GM18873 (cell line): ENCODE data around the gene KCNN3.

ENCODE experiments used
- ATAC-seq: cut with Tn5 transposase; IDR thresholded peaks from one replicate; pipeline ENCODE4 v1.9.1; 2021; ENCODE audit warnings: mild to moderate bottlenecking, moderate library complexity, moderate number of reproducible peaks; ENCODE audit not compliant: unreplicated experiment, low FRiP score

KCNN3 gene

DNA sequence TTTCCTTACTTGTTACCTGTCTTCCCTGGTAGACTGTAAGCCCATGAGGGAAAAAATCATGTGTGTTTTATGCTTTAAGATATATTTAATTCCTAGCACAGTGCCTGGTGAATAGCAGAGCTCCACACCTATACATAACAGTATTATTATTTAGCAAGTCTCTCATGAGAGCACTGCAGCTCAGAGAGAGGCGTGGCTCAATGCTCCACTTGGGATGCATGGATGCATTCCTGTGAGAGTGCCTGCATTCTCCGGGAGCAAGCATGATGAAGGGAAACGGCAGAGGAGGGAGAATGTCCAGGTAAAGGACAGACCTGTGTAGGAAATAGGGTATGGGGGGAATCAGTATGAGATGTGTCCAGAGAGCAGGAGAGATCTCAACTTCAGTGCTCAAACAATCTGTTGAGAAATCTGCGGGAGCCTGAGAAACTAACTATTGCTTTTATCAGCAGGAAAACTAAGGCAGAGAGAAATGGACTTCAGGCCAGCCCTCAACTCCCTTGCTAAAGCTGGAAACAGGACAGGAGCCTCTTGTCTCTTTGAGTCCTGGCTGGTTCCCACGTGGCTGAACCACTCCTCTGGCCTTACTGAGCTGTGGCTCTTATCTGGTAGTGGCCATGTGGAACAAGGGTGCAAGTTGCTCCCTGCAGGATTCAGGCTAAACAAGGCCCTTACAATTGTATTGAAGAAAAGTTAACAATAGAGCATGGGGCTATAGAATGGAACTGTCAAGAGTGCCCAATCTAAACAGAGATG lies 113.1 kb downstream of the KCNN3 start:
- ATAC-seq = no peak

DNA sequence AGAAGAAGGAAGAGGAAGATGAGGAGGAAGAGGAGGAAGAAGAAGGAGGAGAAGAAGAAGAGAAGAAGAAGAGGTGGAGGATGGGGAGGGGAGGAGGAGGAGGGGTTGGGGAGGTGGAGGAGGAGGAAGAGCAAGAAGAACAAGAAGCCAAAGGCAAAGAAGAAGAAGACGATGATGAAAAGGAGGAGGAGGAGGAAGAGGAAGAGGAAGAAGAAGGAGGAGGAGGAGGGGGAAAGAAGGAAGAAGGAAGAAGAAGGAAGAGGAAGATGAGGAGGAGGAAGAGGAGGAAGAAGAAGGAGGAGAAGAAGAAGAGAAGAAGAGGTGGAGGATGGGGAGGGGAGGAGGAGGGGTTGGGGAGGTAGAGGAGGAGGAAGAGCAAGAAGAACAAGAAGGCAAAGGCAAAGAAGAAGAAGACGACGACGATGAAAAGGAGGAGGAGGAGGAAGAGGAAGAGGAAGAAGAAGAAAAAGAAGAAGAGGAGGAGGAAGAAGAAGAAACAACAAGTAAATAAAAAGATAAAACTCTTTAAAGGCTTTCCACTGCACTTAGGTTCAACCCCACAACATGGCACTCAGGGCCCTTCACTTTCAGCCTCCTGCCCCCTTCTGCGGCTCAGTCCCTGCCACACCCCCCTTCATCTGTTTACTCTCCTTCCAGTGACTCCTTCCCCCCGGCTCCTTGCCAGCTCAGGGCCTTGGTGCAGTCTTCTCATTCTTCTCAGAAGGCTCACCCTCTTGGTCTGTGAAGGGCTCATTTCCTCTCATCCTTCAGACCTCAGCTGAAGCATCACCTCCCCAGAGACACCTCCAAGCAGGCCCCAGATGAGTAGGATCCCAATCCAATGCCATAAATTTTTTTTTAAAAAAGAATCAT lies 114.0 kb downstream of the KCNN3 start:
- ATAC-seq = no peak

DNA sequence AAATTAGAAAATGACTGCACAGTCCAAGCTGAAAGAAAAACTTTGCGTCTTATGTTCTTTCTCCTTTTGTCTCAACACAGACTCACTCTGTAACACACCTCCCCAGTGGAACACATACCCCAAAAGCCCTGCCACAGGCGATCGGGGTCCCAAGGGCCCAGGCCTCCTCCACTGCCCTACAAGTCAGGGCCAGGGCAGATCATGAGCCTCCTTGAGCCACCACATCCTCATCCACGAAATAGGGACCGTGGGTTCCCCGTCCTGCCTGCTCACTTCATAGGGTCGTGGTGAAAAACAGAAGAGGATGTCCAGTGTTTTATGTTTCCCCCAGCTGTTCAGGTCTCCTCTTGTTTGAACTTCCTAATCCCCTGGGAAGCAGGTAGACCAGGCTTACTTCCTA lies 116.7 kb downstream of the KCNN3 start:
- no peak for ATAC-seq

DNA sequence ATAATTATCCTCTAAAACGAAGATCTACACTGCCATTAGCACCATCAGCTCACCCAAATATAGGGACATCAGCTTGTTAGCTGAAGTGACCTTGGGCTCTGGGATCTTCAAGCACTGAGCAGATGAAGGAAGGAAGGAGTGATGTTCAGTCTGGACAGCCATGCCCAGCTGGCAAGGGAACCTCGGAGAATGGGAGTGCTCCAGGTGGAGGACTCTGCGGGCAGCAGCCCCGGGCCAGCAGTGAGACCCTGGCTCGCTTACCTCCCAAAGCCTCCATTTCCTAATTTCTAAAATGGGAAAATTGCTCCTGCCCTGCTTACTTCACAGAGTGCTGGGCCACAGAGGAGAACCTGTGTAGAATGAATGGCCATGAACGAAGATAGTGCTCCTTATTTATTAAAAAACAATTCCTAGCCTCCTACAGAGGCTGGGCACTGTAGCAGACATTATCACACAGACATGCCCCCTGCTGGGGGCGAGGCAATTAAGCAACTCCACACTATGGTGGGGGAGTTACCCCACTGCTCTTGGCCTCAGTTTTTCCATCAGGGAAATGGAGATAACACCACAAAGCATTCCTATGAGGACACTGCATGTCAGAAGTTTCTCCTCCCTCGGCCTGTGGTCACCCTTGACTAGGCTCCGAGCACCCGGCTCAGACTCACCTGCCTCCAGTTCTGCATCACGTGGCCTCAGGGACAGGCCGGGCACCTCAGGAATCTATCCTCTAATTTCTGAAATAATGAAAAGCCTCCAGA lies 117.6 kb downstream of the KCNN3 start:
- ATAC-seq = no peak

DNA sequence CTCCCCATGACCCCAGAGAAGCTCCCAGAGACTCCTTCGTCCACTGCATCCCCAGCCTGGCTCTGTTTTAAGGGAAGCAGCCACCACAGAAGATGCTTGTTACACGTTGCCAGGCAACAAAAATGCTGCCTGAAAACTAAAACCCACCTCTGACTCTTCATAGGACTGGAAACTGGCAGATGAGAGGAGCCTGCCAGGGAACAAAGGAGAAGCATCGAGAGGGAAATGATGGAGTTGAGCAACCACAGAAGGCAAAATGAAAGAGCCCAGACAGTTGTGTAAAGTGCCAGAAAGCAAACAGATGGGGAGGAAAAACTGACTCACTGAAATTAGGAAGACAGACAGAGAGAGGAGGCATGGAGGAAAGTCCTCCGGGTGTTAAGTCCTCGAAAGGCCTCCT lies 118.4 kb downstream of the KCNN3 start:
- no peak for ATAC-seq

DNA sequence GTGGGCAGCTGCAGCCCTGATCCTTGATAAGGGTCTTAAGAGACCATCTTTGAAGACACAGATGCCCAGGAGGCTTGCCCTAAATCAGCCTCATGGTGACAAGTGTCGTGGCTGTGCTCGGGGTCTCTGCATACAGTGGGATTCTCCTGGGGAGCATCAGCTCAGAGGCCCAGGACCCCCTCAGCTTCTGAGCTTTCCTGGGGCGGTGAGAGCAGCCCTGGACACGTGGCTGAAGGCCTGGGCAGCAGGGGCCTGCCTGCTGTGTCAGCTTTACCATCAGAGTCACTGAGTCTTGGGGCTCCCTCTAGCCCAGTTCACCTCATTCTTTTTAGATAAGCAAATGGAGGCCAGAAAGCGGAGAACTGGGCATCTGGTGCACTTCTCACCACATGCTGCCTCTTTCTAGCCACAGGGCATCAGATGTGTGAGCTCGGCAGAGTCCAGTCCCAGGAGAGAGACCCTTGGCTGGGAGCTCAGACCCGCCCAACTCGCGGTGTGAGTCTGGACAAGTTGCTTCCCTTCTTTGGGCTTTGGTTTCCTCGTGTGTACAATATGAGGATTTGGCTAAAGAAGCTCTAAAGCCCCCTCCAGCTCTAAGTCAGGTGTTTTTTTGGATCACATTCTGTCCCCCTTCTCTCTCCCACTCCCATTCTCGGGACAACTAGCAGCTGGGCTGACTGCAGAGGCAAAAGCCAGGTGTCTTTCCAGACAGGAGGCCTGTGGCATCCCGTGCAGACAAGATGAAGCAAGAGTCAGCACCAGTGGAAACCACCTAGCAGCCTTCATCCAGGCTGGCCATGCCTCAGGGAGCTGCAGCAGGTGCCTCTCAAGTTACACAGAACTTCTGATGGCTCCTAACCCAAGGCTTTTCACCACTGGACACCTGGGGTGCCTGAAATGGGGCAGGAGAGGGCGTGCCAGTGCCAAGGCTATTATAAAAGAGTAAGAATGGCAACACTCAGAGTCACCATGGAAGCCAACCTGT lies 119.1 kb downstream of the KCNN3 start:
- no peak for ATAC-seq

DNA sequence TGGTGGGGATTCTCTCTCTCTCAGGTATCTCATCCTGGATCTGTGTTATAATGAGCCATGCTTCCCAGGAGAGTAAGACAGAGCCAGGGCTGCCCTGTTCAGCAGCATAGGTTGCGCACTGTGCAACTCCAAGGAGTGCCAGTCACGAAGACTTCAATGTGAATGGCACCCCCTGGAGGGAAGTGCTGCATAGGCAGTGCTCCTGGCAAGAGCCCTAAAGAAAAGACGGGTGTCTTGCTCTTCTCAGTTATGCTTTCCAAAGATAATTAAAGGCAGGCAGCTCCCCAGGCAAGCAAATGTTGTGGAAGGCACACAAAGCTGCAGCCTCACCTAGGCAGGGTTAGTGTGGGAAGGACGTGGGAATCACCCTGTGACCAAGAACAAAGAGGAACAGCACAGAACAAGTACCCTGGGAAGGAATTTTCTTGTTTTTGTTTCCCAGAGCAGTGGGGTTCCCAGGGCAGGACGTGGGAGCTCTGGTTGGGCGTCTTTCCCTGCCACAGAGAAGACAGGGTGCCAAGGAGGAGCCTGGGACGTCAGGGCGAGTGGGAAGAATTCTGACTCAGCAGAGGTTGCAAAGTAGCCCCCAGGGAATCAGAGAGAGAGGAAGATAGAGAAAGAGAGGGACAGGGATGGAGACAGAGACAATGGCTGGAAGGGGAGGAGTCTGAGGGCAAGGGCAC lies 120.9 kb downstream of the KCNN3 start:
- ATAC-seq = no peak

DNA sequence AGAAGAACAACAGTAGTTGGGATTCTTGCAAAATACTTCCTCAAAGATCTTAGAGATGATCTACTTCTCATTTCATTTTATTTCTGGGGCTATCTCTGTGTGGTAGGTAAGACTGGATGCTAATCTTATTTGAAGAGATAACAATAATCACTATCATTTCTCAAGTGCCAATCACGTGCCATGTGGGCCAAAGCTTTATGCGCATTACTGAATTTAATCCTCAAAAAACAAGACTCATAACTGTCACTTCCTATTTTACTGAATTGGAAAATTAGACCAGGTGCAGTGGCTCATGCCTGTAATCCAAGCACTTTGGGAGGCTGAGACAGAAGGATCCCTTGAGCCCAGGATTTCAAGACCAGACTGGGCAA lies 121.7 kb downstream of the KCNN3 start:
- no peak for ATAC-seq

DNA sequence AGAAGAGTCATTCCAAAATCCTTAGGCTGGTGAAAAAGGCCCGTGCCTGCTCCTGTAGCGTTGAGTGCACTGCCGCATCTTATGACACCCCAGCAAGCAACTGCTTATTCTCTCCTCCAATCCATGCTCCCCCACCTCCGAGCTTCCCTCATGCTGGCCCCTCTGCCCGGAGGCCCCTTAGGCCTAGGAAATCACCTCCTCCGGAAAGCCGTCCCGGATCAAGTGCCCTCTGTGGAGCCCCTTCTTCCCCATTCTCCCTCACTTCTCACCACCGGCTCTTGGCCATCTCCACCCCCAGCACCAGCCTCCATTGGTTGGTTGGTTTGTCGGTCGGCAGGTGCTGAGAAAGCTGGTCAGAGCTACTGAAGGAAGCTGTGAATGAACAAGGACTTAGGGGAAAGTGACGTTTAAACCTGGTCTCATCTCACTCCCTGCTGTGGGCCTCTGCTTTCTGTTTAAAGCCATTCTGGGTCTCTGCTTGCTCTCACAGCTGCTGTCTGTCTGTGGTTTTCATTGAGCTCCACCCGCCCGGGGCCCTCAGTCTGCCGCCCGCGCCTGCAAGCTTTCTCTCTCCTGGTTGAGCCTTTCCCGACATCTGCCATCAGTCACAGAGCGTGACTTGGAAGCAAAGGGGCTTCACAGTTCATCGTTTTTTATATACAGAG lies 122.2 kb downstream of the KCNN3 start:
- no peak for ATAC-seq

DNA sequence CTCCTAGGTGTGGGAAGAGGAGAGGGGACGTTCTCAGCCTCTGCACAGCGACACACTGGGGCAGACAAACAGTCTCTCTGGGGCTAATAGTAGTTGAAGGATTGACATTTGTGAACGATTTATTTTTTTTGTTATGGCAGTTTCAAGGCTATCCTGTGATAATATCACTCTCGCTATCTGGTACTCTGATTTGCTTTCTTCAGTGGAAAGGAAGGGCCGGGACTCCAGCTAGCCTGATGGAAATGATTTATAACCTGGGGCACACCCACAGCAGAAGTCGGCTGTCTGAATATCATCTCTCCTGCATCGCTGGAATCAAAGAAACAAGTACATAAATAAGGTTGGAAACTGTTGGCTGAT lies 122.7 kb downstream of the KCNN3 start:
- no peak for ATAC-seq

DNA sequence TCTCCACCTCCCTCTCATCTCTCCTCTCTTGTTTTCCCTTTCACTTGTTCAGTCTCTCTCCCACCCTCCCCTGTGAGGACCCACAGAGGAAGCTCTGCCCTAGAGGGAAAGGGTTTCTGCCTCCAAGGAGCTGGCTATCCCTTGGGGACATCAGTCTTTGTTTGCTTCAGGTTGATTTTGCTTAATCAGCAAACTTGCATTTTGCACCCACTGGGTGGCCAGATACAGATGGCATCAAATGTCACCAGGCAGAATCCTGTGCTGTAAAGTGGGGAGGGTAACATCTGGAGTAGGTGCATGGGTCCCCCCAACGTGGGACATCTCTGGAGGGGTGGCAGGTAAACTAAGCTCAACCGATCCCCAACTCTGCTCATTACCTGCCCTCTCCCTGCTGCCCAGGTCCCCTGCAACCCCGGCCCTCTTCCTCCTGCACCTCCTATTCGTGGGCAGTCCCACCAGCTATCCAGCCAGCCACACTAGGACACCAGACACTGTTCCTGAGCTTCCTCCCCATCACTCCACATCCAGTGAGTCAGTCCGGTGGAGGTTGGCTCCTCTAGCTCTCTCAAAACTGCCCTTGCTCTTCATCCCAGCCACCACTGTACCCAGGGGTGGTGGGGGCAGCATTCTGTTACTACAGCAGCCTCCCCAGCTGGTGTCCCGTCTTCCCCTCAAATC lies 123.3 kb downstream of the KCNN3 start:
- ATAC-seq = no peak

DNA sequence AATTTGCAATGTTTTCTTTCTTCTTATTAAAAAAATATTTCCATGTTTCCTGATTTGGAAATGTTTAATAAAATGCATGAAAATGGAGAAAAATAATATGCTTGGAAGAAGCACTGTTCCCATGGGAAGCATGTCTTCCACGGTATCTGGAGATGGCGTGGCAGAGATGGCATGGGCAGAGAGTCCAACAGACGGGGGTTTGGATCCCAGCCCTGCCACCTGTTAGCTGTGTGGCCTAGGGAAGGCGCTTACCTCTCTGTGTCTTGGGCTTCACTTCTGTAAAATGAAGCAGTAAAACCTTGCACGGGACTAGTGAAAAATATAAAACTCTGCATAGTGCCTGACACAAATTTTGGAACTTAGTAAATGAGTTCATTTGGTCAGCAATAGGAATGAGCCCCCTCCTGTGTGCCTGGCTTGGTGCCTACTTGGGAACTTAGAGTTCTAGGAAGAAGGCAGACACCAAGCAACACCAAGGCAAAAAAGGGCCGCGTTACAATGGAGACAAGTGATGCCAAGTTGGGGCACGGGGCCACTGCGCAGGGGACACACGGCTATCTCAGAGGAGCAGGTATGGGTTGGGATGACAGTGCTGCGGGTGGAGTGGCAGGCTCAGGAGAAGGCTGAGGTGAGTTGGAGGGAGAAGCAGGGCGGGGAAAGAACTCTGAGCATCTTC lies 124.2 kb downstream of the KCNN3 start:
- ATAC-seq = no peak

DNA sequence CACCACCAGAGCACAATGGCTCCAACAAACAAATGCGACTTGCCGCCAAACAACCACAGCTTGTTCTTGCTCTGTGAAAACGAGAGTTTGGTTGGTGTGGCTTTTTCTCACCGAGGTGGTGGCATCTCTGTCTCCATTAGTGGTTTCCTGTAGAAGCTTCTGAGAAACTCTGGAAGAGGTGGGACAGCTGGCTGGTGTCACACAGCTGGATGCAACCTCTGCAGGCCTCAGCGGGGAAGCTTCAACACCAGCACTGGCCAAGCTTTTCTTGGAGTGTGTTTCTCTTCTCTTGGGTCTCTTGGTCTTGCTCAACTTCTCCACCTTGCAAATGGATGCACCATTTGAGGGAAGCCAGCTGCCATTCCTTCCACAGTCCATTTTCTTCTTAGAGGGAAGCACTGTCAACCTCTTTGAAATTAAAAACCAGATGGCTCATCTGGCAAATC lies 124.8 kb downstream of the KCNN3 start:
- ATAC-seq = no peak

DNA sequence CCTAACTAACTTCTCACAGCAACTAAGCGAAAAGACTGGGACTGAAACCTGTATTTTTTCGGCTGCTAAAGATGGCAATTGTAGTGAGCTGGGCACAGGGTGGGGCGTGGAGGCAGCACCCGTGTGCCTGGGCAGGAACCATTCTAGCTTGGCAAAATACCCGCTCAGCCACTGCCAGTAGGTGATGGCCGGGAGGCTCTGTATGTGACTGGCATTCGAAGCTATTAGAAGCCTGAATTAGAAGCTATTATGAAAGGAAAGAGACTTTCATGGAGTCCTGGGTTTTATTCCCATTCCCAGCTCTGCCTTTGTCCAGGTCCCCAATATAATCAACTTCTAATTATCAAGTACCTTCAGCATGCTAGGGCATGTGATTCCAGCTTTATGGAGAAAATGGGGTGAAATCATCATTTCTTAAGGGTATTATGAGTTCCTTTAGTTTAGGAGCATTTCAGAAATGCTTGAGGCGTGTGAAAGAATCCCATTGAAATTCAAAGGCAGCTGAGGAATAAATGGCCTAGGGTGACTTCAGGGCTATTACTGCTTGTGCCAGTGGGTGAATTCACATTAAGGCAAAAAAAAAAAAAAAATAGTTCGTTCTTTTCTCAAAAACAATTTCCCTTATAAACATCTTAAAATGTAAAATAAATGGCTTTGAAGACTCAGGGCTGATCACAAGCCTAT lies 125.6 kb downstream of the KCNN3 start:
- ATAC-seq = no peak

DNA sequence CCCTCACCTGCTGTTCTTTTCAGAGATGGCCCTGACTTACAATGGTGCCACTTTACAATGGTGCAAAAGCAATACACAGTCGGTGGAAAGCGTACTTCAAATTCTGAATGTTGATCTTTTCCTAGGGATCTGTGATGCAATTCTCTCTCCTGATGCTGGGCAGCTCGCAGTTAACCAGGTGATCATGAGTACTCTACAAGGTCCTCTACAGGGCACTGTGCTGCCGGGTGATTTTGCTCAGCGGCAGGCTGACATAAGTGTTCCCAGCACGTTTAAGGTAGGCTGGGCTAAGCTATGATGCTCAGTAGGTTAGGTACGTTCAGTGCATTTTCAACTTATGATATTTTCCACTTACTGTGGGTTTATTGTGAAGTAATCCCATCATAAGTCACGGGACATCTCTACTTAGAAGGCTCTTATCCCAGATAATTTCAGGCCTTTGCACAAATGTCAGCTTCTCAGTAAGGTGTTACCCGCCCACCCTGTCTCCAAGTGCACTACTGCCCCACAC lies 126.5 kb downstream of the KCNN3 start:
- ATAC-seq = no peak

DNA sequence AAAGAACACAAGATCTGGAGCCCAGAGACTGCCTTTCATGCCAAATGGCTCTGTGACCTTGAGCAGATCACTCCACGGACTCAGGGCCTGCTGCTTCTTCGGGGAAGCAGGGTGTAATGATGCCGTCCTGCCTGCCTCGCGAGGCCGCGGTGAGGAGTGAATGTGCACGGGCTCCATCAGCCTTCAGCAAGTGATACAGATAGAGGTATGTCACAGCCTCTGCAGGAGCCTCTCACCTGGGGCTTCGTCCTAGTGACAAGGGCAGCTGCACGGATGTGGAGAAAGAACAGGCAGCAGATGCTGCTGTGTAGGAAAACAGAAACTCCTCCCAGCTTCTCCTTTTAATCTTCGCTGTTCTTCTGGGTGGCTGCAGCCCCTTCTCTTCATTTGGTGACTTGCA lies 127.5 kb downstream of the KCNN3 start:
- no peak for ATAC-seq
